Stimulated activated CD8-positive, alpha-beta memory T cell treated with anti-CD3 and anti-CD28 coated beads, Interleukin-2, amount 100 ng/mL, for 48 hours (primary cell): ENCODE data around the gene PPIP5K1.
"Not testable (repeated sequence)": the region's sequence is repeated elsewhere in the genome, so short reads cannot be mapped to it uniquely, and the experiment has no call there.

Source experiments
- DNase-seq, 2 donors: peaks; one replicate each; pipeline ENCODE4 v3.0.0-alpha.2; 2020; ENCODE audit warnings: low read depth in 2 of 2

Gene PPIP5K1

GRCh38 chr15:43589778-43590466 is at the start of gene PPIP5K1:
PPIP5K1 (minus strand) TSS chr15:43590208; CDS start chr15:43584504, 5,704 bp downstream.
- DNase-seq = not testable (repeated sequence)

- not testable (repeated sequence) for DNase-seq
Measured at GRCh38 chr15:43638464-43639204, 48.6 kb upstream of the PPIP5K1 start.

- not testable (repeated sequence) for DNase-seq
Measured at GRCh38 chr15:43626937-43627336, 36.9 kb upstream of the PPIP5K1 start.

- no peak for DNase-seq
Measured at GRCh38 chr15:43625106-43625505, 35.1 kb upstream of the PPIP5K1 start.

GRCh38 chr15:43622068-43622799 is 32.2 kb upstream of the PPIP5K1 start:
- not testable (repeated sequence) for DNase-seq

GRCh38 chr15:43618700-43619099 is 28.7 kb upstream of the PPIP5K1 start, which contains the start of gene STRC:
STRC (minus strand) TSS chr15:43618800; CDS start chr15:43618722, 78 bp downstream.
- DNase-seq = not testable (repeated sequence)

GRCh38 chr15:43617750-43618149 is 27.7 kb upstream of the PPIP5K1 start:
- DNase-seq = not testable (repeated sequence)

GRCh38 chr15:43602233-43602632 is 12.2 kb upstream of the PPIP5K1 start:
- not testable (repeated sequence) for DNase-seq

- not testable (repeated sequence) for DNase-seq
Measured at GRCh38 chr15:43600200-43600599, 10.2 kb upstream of the PPIP5K1 start.

GRCh38 chr15:43599131-43599530 is 9.1 kb upstream of the PPIP5K1 start:
- DNase-seq = not testable (repeated sequence)

- DNase-seq = not testable (repeated sequence)
Measured at GRCh38 chr15:43593328-43594190, 3.6 kb upstream of the PPIP5K1 start, which contains the start of gene CKMT1B. CKMT1B (plus strand) TSS chr15:43594027; CDS start chr15:43594219, 192 bp downstream.

GRCh38 chr15:43592841-43593240 is 2.8 kb upstream of the PPIP5K1 start:
- DNase-seq = not testable (repeated sequence)

GRCh38 chr15:43574607-43575006 is 15.4 kb downstream of the PPIP5K1 start:
- not testable (repeated sequence) for DNase-seq

GRCh38 chr15:43566615-43567014 is 23.4 kb downstream of the PPIP5K1 start:
- not testable (repeated sequence) for DNase-seq

GRCh38 chr15:43563793-43564192 is 26.2 kb downstream of the PPIP5K1 start:
- DNase-seq = not testable (repeated sequence)

GRCh38 chr15:43562753-43563152 is 27.3 kb downstream of the PPIP5K1 start:
- DNase-seq = not testable (repeated sequence)

GRCh38 chr15:43552986-43553385 is 37.0 kb downstream of the PPIP5K1 start:
- no peak for DNase-seq

- no peak for DNase-seq
Measured at GRCh38 chr15:43552256-43552655, 37.8 kb downstream of the PPIP5K1 start.

- DNase-seq = no peak
Measured at GRCh38 chr15:43550527-43551363, 39.3 kb downstream of the PPIP5K1 start.

- no peak for DNase-seq
Measured at GRCh38 chr15:43547539-43547938, 42.5 kb downstream of the PPIP5K1 start.
